HG03135 (cell line): ENCODE measurements around the gene MYH7.
"Not testable (repeated sequence)": the region's sequence is repeated elsewhere in the genome, so short reads cannot be mapped to it uniquely, and the experiment has no call there.

Source experiments
- ATAC-seq: cut with Tn5 transposase; IDR thresholded peaks from one replicate; pipeline ENCODE4 v1.9.1; 2021; ENCODE audit warnings: mild to moderate bottlenecking, moderate library complexity; ENCODE audit not compliant: unreplicated experiment

Gene MYH7

GRCh38 chr14:23431486-23431885, 4.0 kb downstream of the MYH7 start:
- no peak for ATAC-seq

GRCh38 chr14:23430723-23431085, 4.8 kb downstream of the MYH7 start:
- ATAC-seq, result no peak

- ATAC-seq, result no peak
Measured at GRCh38 chr14:23430016-23430722, 5.3 kb downstream of the MYH7 start.

GRCh38 chr14:23428686-23429495, 6.6 kb downstream of the MYH7 start:
- no peak for ATAC-seq

- not testable (repeated sequence) for ATAC-seq
Measured at GRCh38 chr14:23425798-23426197, 9.7 kb downstream of the MYH7 start.

GRCh38 chr14:23425169-23425568, 10.3 kb downstream of the MYH7 start:
- ATAC-seq, result no peak

GRCh38 chr14:23423657-23424056, 11.8 kb downstream of the MYH7 start:
- no peak for ATAC-seq

- no peak for ATAC-seq
Measured at GRCh38 chr14:23421594-23421993, 13.9 kb downstream of the MYH7 start.

GRCh38 chr14:23419646-23420045, 15.8 kb downstream of the MYH7 start:
- ATAC-seq, result not testable (repeated sequence)

- ATAC-seq, result no peak
Measured at GRCh38 chr14:23418021-23418420, 17.4 kb downstream of the MYH7 start.

- not testable (repeated sequence) for ATAC-seq
Measured at GRCh38 chr14:23417269-23417668, 18.2 kb downstream of the MYH7 start.

GRCh38 chr14:23416801-23417200, 18.7 kb downstream of the MYH7 start:
- no peak for ATAC-seq

GRCh38 chr14:23415821-23416778, 19.4 kb downstream of the MYH7 start:
- no peak for ATAC-seq

GRCh38 chr14:23414906-23415820, 20.3 kb downstream of the MYH7 start:
- no peak for ATAC-seq

GRCh38 chr14:23414254-23414653, 21.2 kb downstream of the MYH7 start:
- no peak for ATAC-seq

GRCh38 chr14:23413681-23414080, 21.8 kb downstream of the MYH7 start:
- ATAC-seq, result no peak

- ATAC-seq, result no peak
Measured at GRCh38 chr14:23411563-23412525, 23.6 kb downstream of the MYH7 start.

GRCh38 chr14:23409966-23410635, 25.4 kb downstream of the MYH7 start:
- no peak for ATAC-seq
